HG03095 (cell line): ENCODE results near the gene SARNP.
A peak's percentile ranks its signal among the peaks of the same experiment; 100 is the strongest.

Experiments used
- ATAC-seq: cut with Tn5 transposase; IDR thresholded peaks from one replicate; pipeline ENCODE4 v1.9.1; 2021; ENCODE audit warnings: moderate library complexity; ENCODE audit not compliant: unreplicated experiment

The SARNP gene

GRCh38 chr12:55743406-55744339, 73.9 kb downstream of the SARNP start:
- peak; percentile 38 for ATAC-seq

- peak; percentile 28 for ATAC-seq
These were observed 74.7 kb downstream of the SARNP start, which contains the start of gene GDF11 for GRCh38 chr12:55742719-55743405. GDF11 (plus strand) TSS chr12:55743122; CDS start chr12:55743317, 195 bp downstream.

- ATAC-seq: no peak
These were observed 75.4 kb downstream of the SARNP start for GRCh38 chr12:55741931-55742680.

GRCh38 chr12:55739025-55739378, 78.5 kb downstream of the SARNP start:
- no peak for ATAC-seq

- peak; percentile 79 for ATAC-seq
These were observed 79.2 kb downstream of the SARNP start for GRCh38 chr12:55738123-55739024.

DNA sequence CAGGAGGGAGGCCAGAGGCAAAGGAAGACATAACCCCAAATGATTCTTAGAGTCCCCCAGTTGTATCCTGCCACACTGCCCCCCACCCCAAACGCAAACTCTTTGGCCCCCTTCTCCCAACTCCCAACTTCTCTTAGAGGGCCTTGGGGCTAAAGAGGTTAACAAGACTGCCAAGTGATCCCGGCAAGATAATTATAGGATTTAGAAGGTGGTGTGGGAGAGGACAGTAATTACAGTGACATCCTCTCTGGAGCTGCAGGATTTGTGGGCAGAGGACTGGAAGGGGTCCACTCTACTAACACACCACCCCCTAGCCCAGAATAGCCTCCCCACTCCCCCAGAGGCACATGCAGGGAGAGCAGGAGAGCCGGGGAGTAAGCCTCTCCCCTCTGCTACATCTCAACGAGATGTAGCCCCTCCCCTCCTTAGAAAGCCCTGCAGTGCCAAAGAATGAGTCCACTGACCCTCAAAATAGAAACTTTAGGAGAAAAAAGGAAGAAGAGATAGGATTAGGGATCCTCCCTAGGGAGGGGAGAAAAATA, 79.9 kb downstream of the SARNP start:
- ATAC-seq: no peak

- ATAC-seq: no peak
These were observed 80.5 kb downstream of the SARNP start for GRCh38 chr12:55736780-55737580.

GRCh38 chr12:55736076-55736475, 81.4 kb downstream of the SARNP start:
- no peak for ATAC-seq

DNA sequence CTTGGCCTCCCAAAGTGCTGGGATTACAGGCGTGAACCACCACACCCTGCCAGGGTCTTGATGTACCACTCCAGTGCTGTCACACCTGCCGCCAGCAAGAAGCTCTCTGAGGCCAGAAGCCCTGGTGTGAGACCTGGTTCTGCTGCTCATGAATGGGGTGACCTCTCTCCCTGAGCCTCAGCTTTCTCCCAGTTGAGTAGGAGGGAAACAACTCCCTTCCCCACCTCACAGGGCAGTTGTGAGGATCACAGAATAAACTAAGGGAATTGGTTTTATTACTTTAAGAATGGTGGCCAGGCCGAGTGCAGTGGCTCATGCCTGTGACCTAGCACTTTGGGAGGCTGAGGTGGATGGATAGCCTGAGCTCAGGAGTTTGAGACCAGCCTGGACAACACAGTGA, 82.9 kb downstream of the SARNP start:
- no peak for ATAC-seq

DNA sequence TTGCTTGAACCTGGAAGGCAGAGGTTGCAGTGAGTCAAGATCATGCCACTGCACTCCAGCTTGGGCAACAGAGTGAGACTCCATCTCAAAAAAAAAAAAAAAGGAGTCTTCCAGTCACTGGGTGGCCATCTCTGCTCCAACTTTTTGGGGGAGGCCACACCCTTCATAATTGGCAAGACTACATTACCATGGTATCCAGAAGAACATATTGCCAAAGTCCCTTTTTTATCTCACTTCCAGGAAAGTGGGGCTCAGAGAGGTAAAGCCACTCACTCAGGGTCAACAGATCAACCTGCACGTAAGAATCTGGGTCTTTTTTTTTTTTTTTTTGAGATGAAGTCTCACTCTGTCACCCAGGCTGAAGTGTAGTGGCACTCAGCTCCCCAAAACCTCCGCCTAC, 83.7 kb downstream of the SARNP start:
- ATAC-seq: no peak

DNA sequence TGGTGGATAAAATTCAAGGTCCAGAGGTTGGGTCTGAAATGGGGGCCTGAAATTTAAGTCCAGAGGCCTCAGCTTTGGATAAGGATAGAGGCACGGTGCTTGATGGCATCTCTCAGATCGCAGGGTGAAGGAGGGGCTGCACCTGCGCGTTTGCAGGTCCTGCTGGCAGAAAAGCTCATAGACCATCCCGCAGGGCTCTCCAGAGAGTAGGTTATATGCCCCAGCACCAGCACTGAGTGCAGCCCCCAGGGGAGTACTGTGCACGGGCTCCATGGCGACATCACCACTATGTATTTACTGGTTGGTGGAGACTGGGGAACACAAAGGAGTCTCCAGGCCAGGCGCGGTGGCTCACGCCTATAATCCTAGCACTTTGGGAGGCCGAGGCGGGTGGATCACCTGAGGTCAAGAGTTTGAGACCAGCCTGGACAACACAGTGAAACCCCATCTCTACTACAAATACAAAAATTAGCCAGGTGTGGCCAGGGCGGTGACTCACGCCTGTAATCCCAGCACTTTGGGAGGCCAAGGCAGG, 84.4 kb downstream of the SARNP start:
- no peak for ATAC-seq

- no peak for ATAC-seq
These were observed 85.2 kb downstream of the SARNP start for GRCh38 chr12:55732288-55732687.

- peak; percentile 39 for ATAC-seq
These were observed 87.4 kb downstream of the SARNP start for GRCh38 chr12:55729819-55730818.

DNA sequence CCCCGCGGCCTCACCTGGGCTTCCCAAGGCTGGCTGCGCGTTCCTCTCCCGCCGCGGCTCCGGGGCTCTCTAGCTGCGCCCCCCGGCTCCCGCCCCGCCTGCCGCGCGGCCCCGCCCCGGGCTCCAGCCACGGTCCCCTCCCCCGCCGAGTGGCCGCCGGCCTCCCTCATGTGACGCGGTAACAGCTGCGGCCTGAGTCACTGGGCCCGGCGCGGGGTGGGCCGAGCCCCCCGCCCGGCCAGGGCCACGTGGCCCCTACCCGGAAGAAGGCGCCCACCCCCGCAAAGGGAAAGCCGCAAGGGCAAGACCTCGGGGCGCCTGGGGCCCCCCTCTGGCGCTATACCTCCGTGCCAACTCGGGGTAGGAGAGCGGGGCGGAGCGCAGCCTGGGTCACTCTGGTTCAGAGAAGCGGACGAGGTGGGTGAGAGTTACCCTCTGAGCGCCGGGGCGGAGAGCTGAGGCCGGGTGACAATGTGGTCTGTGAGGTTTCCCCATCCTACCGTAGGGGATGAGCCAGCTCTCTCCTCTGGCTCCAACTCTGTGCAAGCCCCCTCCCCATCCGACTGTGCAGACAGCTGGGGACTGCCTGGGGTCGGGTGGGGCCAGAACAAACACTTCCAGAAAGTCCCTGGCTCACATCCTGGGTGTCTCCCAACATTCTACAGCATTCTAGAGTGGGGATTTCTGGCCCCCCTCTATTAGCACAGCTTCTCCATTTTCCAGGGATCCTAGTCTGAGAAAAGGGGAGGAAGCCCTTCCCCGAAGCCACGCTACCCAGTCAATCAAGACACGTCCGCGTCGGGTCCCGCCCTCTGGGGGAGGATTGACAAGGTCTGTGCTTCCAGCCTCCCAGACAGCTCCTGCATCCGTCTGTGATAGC, 88.3 kb downstream of the SARNP start, which contains the start of gene CD63:
Gene CD63 (minus strand): TSS at position 71 of the 880 bp plus-strand sequence. CDS start 668 bp downstream, outside the sequence.
- ATAC-seq: peak; percentile 63

DNA sequence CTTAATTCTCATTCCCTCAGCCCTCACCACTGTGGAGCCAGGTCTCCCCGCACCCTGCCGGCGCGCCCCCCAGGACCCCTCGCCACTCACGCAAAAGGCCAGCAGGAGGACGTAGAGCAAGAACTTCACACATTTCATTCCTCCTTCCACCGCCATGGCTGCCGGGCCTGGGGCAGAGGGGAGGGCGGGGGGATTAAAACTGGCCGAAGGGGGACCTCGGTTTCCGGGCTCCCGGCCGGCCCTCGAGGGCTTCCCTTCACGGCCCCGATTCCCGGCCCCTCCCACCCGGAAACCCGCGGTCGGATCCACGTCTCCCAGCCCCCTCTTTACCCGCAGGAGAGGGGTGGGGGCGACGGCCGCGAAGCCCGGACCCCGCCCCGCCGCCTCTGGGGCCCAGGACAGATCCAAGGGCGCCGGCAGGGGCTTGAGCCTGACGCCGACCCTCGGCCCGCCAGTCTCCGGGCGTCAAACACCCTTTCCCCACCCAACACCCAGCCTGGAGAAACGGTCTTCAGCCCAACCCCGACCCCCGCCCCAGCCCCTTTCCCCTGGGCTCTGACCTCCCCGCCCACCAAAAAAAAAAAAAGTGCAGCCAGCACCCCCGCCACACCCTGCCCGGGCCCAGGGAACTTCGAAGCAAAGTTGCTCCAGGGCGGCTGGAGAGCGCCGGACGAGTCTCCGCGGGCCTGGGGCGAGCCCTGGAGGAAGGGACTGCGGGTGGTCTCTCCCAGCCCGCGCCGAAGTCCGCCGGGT, 89.2 kb downstream of the SARNP start:
- ATAC-seq: peak; percentile 20

GRCh38 chr12:55727643-55728185, 89.8 kb downstream of the SARNP start:
- ATAC-seq: no peak
